Loucy (cell line): ENCODE results near the gene RGS11.
"Not testable (repeated sequence)": the region's sequence is repeated elsewhere in the genome, so short reads cannot be mapped to it uniquely, and the experiment has no call there.

Source experiments
- H2AFZ ChIP-seq: fragments of 200-600 bp; sonication (generic); 2 replicates; pipeline ENCODE4 v1.6.0; 2016; ENCODE audit warnings: antibody characterized with exemption, mild to moderate bottlenecking, low read length, moderate library complexity
- H3F3A ChIP-seq: fragments of 200-600 bp; 2 replicates; pipeline ENCODE4 v1.6.0; 2016; ENCODE audit warnings: antibody characterized with exemption, low read depth, mild to moderate bottlenecking
- H3K27me3 ChIP-seq: fragments of 200-600 bp; sonication (generic); 2 replicates; pipeline ENCODE4 v1.6.1; 2014; ENCODE audit warnings: low read length, mild to moderate bottlenecking; ENCODE audit not compliant: insufficient read depth, poor library complexity, severe bottlenecking
- H3K36me3 ChIP-seq: fragments of 200-600 bp; sonication (generic); 2 replicates; pipeline ENCODE4 v1.6.1; 2016; ENCODE audit warnings: low read length; ENCODE audit not compliant: insufficient read depth
- H3K4me1 ChIP-seq: fragments of 200-600 bp; sonication (generic); 2 replicates; pipeline ENCODE4 v1.5.1; 2014; ENCODE audit warnings: low read length, mild to moderate bottlenecking; ENCODE audit not compliant: insufficient read depth, poor library complexity, severe bottlenecking
- H3K4me2 ChIP-seq: fragments of 200-600 bp; sonication (generic); 2 replicates; pipeline ENCODE4 v1.6.0; 2014; ENCODE audit warnings: antibody characterized with exemption, low read length, low read depth, mild to moderate bottlenecking; ENCODE audit not compliant: poor library complexity, severe bottlenecking
- H3K4me3 ChIP-seq: fragments of 200-600 bp; sonication (generic); 2 replicates; pipeline ENCODE4 v1.5.1; 2014; ENCODE audit warnings: low read length, mild to moderate bottlenecking, mixed read lengths; ENCODE audit not compliant: poor library complexity, severe bottlenecking
- H3K79me2 ChIP-seq: fragments of 200-600 bp; sonication (generic); 2 replicates; pipeline ENCODE4 v1.6.1; 2014; ENCODE audit warnings: low read length; ENCODE audit not compliant: insufficient read depth
- H3K9ac ChIP-seq: fragments of 200-600 bp; sonication (generic); 2 replicates; pipeline ENCODE4 v1.6.0; 2014; ENCODE audit warnings: mild to moderate bottlenecking, low read depth, low read length, moderate library complexity; ENCODE audit not compliant: poor library complexity, severe bottlenecking
- H3K9me2 ChIP-seq: fragments of 200-600 bp; sonication (generic); replicated peaks from 2 replicates; pipeline ENCODE4 v1.6.1; 2016; ENCODE audit warnings: low read depth, low read length, mixed read lengths
- H3K9me3 ChIP-seq: fragments of 200-600 bp; sonication (generic); 2 replicates; pipeline ENCODE4 v1.6.1; 2014; ENCODE audit warnings: mild to moderate bottlenecking, antibody characterized with exemption, low read length, low read depth; ENCODE audit not compliant: insufficient read depth
- H4K20me1 ChIP-seq: fragments of 200-600 bp; sonication (generic); 2 replicates; pipeline ENCODE4 v1.6.0; 2014; ENCODE audit warnings: antibody characterized with exemption, low read length, mild to moderate bottlenecking; ENCODE audit not compliant: insufficient read depth, poor library complexity, severe bottlenecking
- EZH2phosphoT487 ChIP-seq: fragments of 200-600 bp; IDR thresholded peaks from 2 replicates; pipeline ENCODE4 v1.6.1; 2018; ENCODE audit warnings: antibody characterized with exemption, mild to moderate bottlenecking, moderate library complexity, borderline replicate concordance
- TF ChIP-seq, protein P1 (sequence below): fragments of 200-600 bp; sonication (generic); conservative IDR thresholded peaks from 2 replicates; pipeline ENCODE4 v1.5.1; 2014; ENCODE audit warnings: mild to moderate bottlenecking, antibody characterized with exemption, low read length

Gene RGS11

DNA sequence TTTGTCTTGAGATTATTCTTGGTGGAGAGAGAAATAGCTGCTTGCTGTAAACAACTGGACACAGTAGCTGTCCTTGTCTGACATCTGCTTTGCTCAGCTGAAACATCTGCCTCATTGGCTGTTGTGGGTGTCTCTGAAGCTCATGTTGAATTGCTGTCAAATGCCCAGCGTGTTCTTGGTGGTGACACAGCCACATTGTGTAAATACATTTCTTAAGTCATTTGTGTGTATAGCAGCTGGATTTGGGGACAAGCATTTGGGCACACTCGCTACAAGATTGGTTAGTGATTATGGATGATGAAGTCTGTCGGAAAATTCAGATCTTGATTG lies 35.8 kb downstream of the RGS11 start:
- H4K20me1 ChIP-seq = peaks cover 3% of the 10 kb centered on the region
- no peaks in the 10 kb centered on the region for H3K36me3 ChIP-seq
- no peak overlapping the region for H2AFZ ChIP-seq
- H3K4me1 ChIP-seq = peaks cover under 1% of the 10 kb centered on the region
- H3K9ac ChIP-seq = no peak overlapping the region
- H3K9me3 ChIP-seq = no peaks in the 10 kb centered on the region
- no peaks in the 10 kb centered on the region for H3K79me2 ChIP-seq
- H3K27me3 ChIP-seq = no peaks in the 10 kb centered on the region
- H3F3A ChIP-seq = peaks cover 6% of the 10 kb centered on the region; the same call in 1 of the 2 replicates
- no peak overlapping the region for H3K4me2 ChIP-seq
- H3K9me2 ChIP-seq = no peaks in the 10 kb centered on the region
- TF ChIP-seq, protein P1, sequence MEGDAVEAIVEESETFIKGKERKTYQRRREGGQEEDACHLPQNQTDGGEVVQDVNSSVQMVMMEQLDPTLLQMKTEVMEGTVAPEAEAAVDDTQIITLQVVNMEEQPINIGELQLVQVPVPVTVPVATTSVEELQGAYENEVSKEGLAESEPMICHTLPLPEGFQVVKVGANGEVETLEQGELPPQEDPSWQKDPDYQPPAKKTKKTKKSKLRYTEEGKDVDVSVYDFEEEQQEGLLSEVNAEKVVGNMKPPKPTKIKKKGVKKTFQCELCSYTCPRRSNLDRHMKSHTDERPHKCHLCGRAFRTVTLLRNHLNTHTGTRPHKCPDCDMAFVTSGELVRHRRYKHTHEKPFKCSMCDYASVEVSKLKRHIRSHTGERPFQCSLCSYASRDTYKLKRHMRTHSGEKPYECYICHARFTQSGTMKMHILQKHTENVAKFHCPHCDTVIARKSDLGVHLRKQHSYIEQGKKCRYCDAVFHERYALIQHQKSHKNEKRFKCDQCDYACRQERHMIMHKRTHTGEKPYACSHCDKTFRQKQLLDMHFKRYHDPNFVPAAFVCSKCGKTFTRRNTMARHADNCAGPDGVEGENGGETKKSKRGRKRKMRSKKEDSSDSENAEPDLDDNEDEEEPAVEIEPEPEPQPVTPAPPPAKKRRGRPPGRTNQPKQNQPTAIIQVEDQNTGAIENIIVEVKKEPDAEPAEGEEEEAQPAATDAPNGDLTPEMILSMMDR = no peak
- no peak for TF ChIP-seq EZH2phosphoT487
- no peak overlapping the region for H3K4me3 ChIP-seq

DNA sequence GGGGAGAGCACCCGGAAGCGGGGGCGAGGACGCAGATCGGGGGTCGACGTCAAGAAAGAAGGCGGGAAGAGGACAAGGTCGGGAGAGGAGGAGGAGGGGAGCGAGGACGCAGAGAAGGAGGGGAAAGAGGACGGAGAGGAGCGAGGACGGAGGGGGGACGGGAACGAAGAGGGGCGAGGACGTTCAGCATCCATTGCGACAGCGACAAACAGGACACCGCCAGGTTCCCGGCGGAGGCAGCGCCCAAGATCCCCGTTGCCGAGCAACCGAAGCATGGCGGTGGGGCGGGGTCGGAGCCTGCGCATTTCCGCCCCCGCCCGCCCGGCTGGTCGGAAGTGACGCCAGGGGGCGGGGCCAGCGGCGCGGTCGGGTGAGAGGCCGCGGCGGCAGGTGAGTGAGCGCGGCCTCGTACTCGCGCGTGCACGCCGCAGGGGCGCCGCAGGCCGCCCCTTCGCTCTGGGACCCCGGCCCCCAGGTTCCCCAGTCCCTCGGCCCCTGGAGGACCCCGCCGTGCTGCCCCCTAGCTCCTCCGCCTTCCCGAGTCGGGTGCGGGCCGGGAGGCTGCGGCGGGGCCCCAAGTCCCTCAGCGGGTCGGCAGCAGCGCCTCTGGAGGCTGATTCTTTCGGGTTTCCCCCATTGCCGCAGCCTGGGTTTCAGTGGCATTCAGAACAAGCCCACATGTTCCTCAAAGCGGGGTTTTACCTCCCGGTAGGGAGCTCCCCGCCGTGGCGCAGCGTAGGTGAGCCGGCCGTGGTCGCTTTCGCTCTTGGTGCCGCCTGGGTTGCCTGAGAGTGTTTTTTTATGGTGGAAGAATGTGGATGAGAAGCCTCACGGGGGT lies 41.1 kb downstream of the RGS11 start, which contains the start of gene FAM234A:
Gene FAM234A, plus strand, starts transcription at position 354 of the 838 bp plus-strand sequence. CDS start 19,593 bp downstream, outside the sequence.
- H3K4me1 ChIP-seq = no peaks in the 10 kb centered on the region
- no peaks in the 10 kb centered on the region for H3K79me2 ChIP-seq

DNA sequence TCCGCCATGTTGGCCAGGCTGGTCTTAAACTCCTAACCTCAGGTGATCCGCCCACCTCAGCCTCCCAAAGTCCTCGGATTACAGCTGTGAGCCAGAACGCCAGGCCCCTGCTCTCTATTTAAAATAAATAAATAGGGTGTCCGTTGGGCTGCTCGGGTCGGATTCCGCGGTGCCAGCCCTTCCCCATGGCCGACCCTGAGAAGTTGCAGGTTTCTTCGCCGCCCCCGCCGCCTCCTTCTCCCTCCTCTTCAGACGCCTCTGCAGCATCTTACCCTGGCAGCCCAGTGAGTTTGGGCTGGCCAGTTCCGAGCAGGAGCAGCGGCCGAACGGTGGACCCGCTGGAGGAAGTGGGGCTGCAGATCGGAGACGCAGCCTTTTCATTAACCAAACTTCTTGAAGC lies 44.8 kb downstream of the RGS11 start:
- Histone ChIP-seq H3K36me3 (peaks cover 1% of the 10 kb centered on the region; the same call in 1 of the 2 replicates), H3K4me1 (peaks cover 19% of the 10 kb centered on the region), H3F3A (peaks cover 6% of the 10 kb centered on the region; the same call in 1 of the 2 replicates), H3K4me2 (no peak overlapping the region), H3K9me2 (no peaks in the 10 kb centered on the region), H4K20me1 (peaks cover 28% of the 10 kb centered on the region), H3K27me3 (no peaks in the 10 kb centered on the region), H2AFZ (no peak overlapping the region), H3K4me3 (no peak overlapping the region), H3K9ac (no peak overlapping the region), H3K9me3 (no peaks in the 10 kb centered on the region), H3K79me2 (peaks cover 30% of the 10 kb centered on the region)
- TF ChIP-seq EZH2phosphoT487 = no peak
- TF ChIP-seq, protein P1 = no peak

More for the DNA sequence above, 41.1 kb downstream of the RGS11 start, which contains the start of gene FAM234A:
- H3K9me2 ChIP-seq = no peaks in the 10 kb centered on the region
- H3K9me3 ChIP-seq = no peaks in the 10 kb centered on the region
- peaks cover 6% of the 10 kb centered on the region; the same call in 1 of the 2 replicates for H3F3A ChIP-seq
- H3K4me2 ChIP-seq = peak within 1 kb of the TSS; percentile 88
- H2AFZ ChIP-seq = peak within 1 kb of the TSS; percentile 89
- peak within 1 kb of the TSS; percentile 76 for H3K9ac ChIP-seq
- peak within 1 kb of the TSS; percentile 89 for H3K4me3 ChIP-seq
- no peaks in the 10 kb centered on the region for H3K36me3 ChIP-seq
- H3K27me3 ChIP-seq = no peaks in the 10 kb centered on the region
- TF ChIP-seq, protein P1 = peak; percentile 43
- no peak for TF ChIP-seq EZH2phosphoT487
- peaks cover 3% of the 10 kb centered on the region for H4K20me1 ChIP-seq

DNA sequence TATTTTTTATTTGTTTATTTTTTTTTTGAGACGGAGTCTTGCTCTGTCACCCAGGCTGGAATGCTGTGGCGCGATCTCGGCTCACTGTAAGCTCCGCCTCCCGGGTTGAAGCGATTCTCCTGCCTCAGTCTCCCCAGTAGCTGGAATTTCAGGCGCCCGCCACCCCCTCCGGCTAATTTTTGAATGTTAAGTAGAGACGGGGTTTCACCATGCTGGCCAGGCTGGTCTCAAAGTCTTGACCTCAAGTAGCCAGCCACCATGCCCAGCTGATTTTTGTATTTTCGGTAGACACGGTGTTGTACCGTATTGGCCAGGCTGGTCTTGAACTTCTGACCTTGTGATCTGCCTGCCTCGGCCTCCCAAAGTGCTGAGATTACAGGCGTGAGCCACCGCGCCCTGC lies 45.4 kb downstream of the RGS11 start:
- H3K27me3 ChIP-seq, H3K36me3 ChIP-seq, H3K9me2 ChIP-seq, H2AFZ ChIP-seq, H3K9me3 ChIP-seq, H3K4me2 ChIP-seq, H3K9ac ChIP-seq, H3F3A ChIP-seq, H3K4me3 ChIP-seq: not testable (repeated sequence)
- Histone ChIP-seq H3K4me1 (peaks cover 19% of the 10 kb centered on the region), H4K20me1 (peaks cover 29% of the 10 kb centered on the region), H3K79me2 (peaks cover 33% of the 10 kb centered on the region)
